Neural progenitor cell (in vitro differentiated cells): Measurements from ENCODE around the gene AMT.

Experiments
- CTCF ChIP-seq: fragments of 200-600 bp; sonication (generic); IDR thresholded peaks from 2 replicates; pipeline ENCODE4 v1.5.1; 2017; ENCODE audit warnings: antibody characterized with exemption, mild to moderate bottlenecking
- EZH2 ChIP-seq: fragments of 200-600 bp; sonication (generic); IDR thresholded peaks from 2 replicates; pipeline ENCODE4 v1.6.1; 2017; ENCODE audit warnings: antibody characterized with exemption, mild to moderate bottlenecking, moderate library complexity

- TF ChIP-seq CTCF = no peak
- TF ChIP-seq EZH2 = no peak
These were observed 18.4 kb downstream of the AMT start for GRCh38 chr3:49403891-49404290.
